Mucosa of descending colon (tissue), 3 donors: Measurements from ENCODE around the gene FAM107B. TPM values are rescaled to one million over a fixed set of nuclear protein-coding genes. Genes with fewer than 3 reads are reported as not detected.

Experiments used
- ATAC-seq: fragments of 200-7000 bp; cut with Tn5 transposase; one replicate; pipeline ENCODE4 v1.9.1; 2020; ENCODE audit warnings: mild to moderate bottlenecking, moderate library complexity
- DNase-seq, 3 donors: peaks; one replicate each; pipeline ENCODE4 v3.0.0-alpha.2; 2020
- H3K36me3 ChIP-seq: fragments of 200-600 bp; one replicate; pipeline ENCODE4 v1.8.0; 2021; ENCODE audit warnings: low read depth, mild to moderate bottlenecking
- H3K4me1 ChIP-seq: fragments of 200-600 bp; one replicate; pipeline ENCODE4 v1.8.0; 2021; ENCODE audit warnings: low read depth, mild to moderate bottlenecking
- H3K4me3 ChIP-seq: fragments of 200-600 bp; one replicate; pipeline ENCODE4 v1.8.0; 2021; ENCODE audit warnings: mild to moderate bottlenecking
- H3K9me3 ChIP-seq: fragments of 200-600 bp; one replicate; pipeline ENCODE4 v1.8.0; 2021; ENCODE audit warnings: mild to moderate bottlenecking
- CTCF ChIP-seq: fragments of 200-600 bp; IDR thresholded peaks from one replicate; pipeline ENCODE4 v1.8.0; 2022; ENCODE audit warnings: antibody characterized with exemption, mild to moderate bottlenecking
- intact Hi-C, 2 donors: fragments of 100-400 bp; cut with DNase I in 1 of 2; cut with micrococcal nuclease in 1 of 2; formaldehyde crosslinking; loops; one replicate each; pipeline versions ENCODE4 v1.11.0 to v1.11.1; 2022; cut with DNase I, micrococcal nuclease
- total RNA-seq, 3 donors: library from RNA; stranded (reverse); fragmentation: NEBNext Ultra II Directional in 2 of 3; extraction: Animal tissue kit (Norgen Biotek cat#: 25700) in 2 of 3; gene quantifications; one replicate each; pipeline versions ENCODE4 v1.2.1 to v1.2.4, GENCODE V29; 2021 to 2023
- donor health status: DM: no; HTN: no; CAD: no; lungs with moderate emphysema.
- donor health status: DM: no; HTN: no; CAD: no.
- donor health status: DM: no; HTN: yes; CAD: no.

The FAM107B gene
- total RNA-seq, 3 donors from 2014 or later: 45.6 to 77.7 (median 76.9) TPM

- no peaks in the 10 kb centered on the region for H3K9me3 ChIP-seq
- intact Hi-C loops: no loop called here
- TF ChIP-seq CTCF: no peak
- no peak for DNase-seq
- H3K4me1 ChIP-seq: no peaks in the 10 kb centered on the region
- H3K4me3 ChIP-seq: no peak overlapping the region
- peak; percentile 51 for ATAC-seq
- peaks cover 4% of the 10 kb centered on the region for H3K36me3 ChIP-seq
Observed at GRCh38 chr10:14518149-14518548, 256.5 kb downstream of the FAM107B start.

GRCh38 chr10:14513123-14513522 lies 261.6 kb downstream of the FAM107B start:
- no peak for ATAC-seq
- Histone ChIP-seq H3K4me1 (no peaks in the 10 kb centered on the region), H3K9me3 (no peaks in the 10 kb centered on the region), H3K36me3 (no peaks in the 10 kb centered on the region), H3K4me3 (no peak overlapping the region)
- no peak for TF ChIP-seq CTCF
- no peak for DNase-seq
- intact Hi-C loops: no loop called here

- Histone ChIP-seq H3K4me3 (no peak overlapping the region), H3K4me1 (no peaks in the 10 kb centered on the region), H3K36me3 (no peaks in the 10 kb centered on the region), H3K9me3 (no peaks in the 10 kb centered on the region)
- intact Hi-C loops: no loop called here
- no peak for TF ChIP-seq CTCF
- DNase-seq (no peak), ATAC-seq (no peak)
Observed at GRCh38 chr10:14510346-14510745, 264.4 kb downstream of the FAM107B start.

- Histone ChIP-seq H3K9me3 (no peaks in the 10 kb centered on the region), H3K4me3 (no peak overlapping the region), H3K36me3 (no peaks in the 10 kb centered on the region), H3K4me1 (no peaks in the 10 kb centered on the region)
- ATAC-seq: no peak
- intact Hi-C loops: no loop called here
- no peak for DNase-seq
- TF ChIP-seq CTCF: no peak
Observed at GRCh38 chr10:14508725-14509124, 266.0 kb downstream of the FAM107B start.

GRCh38 chr10:14507781-14508180 lies 266.9 kb downstream of the FAM107B start:
- no peak overlapping the region for H3K4me3 ChIP-seq
- ATAC-seq (no peak), DNase-seq (no peak)
- TF ChIP-seq CTCF: no peak
- H3K9me3 ChIP-seq: no peaks in the 10 kb centered on the region
- no peaks in the 10 kb centered on the region for H3K4me1 ChIP-seq
- intact Hi-C loops: no loop called here
- H3K36me3 ChIP-seq: no peaks in the 10 kb centered on the region

- Histone ChIP-seq H3K36me3 (no peaks in the 10 kb centered on the region), H3K4me3 (no peak overlapping the region), H3K4me1 (no peaks in the 10 kb centered on the region), H3K9me3 (no peaks in the 10 kb centered on the region)
- no peak for DNase-seq
- ATAC-seq: peak; percentile 77
- TF ChIP-seq CTCF: no peak
- intact Hi-C loops: no loop called here
Observed at GRCh38 chr10:14507176-14507575, 267.5 kb downstream of the FAM107B start.
